Ramos (cell line): ENCODE data around the gene ADSS1.

Source experiments
- in situ Hi-C: fragments of 300-500 bp; cut with MboI; formaldehyde crosslinking; loops from one replicate; pipeline ENCODE4 v1.14.3; 2022; ENCODE audit warnings: low sequenced_read_pairs; ENCODE audit not compliant: unreplicated experiment

ADSS1 gene

GRCh38 chr14:104788161-104788818 is 64.3 kb downstream of the ADSS1 start:
- in situ Hi-C loops: no loop called here

DNA sequence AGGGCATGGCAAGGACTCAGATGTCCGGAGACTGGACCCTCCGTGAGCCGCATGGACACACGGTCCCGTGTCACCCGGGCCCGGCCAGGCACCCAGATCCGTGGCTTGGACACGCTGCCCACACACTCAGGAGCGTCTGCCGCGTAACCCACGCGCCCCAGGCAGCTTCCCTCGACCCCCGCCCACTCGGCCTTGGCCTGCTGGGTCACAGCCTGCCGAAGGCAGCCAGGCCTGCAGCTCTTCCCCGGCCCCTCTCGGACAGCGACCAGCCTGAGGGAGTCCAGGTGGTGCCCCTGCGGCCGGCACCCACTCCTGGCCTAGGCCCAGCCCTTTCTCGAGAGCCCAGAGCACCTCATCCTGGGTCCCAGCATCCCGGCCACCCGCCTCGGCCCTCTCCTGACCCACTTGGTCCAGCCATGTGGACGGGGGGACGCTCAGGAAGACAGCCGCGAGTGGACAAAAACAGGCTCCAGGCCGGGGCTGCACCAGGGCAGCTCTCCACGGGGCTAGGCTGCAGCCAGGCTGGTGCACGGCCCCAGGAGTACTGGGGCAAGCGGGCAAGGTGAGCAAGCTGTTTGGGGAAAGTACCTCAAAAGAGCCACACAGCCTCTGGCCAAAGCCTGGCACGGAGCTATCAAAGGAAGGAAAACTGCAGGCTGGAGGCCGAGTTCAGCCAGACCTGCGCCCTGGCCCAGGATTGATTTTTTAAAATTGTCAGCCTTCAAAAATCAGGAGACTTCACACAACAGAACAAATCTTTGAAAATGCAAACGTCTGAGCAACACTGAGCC is 65.0 kb downstream of the ADSS1 start:
- in situ Hi-C loops: no loop called here

GRCh38 chr14:104789752-104790743 is 66.0 kb downstream of the ADSS1 start:
- in situ Hi-C loops: no loop called here

DNA sequence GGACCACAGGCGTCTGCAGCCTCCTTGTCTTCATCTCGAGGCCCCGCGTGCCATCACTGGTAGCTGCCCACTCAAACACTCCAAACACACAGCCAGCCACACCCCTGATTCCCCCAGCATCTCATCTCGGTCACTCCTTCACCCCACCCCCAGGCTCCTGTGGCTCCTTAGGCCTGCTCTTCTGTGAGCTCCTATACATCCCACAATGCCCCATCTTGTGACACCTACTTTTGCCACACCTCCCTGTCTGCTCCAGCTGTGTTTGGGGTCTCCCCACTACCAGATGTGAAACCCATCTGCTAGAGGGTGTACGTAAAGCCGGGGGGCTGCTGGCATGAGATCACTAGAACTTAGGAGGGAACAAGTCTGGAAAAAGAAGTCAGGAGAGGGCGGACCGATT is 67.4 kb downstream of the ADSS1 start:
- in situ Hi-C loops: no loop called here

DNA sequence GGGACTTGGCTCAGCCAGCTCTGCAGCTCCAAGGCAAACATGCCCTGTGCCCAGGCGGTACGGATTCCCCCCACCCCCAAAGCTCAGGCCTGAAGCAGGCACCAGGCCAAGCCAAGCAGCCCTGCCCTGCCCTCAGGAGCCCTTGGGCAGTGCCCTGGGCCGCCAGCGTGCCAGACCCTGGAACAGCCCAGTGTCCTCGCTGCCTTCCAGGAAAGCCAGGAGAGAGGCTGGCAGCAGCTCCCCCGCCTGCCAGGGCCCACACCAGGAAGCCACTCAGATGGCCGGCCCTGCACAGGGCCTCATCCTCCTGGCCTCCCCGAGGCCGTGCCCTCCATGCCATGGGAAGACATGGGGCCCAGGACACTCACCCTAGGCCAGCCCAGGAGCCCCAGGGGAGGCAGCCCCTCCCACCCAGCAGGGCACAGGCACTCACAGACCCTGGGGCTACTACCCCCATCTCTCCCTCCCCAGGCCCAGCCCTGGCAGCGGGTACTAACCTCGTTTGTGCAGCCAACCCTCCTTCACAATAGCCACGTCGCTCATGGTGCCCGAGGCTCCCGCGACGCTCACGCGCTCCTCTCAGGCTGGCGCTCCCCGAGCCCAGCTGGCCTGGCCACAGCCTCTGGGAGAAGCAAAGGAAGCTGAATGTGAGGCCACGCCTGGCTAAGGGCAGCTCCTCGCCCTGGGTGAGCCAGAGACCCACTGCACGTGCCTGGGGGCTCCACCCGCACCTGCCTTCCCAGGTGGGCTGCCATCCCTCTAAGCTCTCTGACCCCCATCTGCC is 68.3 kb downstream of the ADSS1 start:
- in situ Hi-C loops: no loop called here

DNA sequence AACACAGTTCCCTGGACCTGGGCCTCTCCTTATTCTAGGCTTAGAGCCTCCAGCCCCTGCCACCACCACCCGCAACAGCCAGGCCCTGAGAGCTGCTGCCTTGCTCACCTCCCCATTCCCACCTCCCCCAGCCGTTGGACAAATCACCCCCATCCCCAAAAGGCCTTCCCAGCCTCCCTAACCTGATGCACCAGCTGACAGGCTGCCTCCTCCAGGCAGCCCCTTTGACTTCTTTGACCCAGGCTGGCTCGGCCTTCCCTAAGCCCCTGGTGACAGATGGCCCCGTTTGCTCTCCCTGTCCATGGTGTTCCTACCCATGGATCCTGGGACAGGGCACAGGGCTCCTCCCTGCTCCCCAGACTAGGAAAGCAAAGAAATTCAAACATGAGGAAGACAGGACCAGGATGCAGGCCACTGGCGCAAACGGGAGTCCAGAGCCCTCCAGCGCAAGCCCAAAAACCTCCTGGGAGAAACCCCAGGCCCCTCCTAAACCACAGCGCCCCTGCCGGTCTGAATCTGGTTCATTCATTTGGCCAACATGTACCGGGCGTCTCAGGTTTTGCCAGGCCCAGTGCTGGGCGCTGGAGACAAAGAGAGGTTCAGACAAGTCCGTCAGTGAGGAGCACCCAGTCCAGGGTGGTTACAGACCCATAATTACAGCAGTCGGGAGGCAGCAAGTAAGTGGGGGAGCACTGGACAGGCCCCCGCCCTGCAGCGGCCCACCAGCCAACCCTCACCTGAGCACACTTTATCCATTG is 69.1 kb downstream of the ADSS1 start:
- in situ Hi-C loops: no loop called here

- in situ Hi-C loops: no loop called here
Measured at GRCh38 chr14:104793703-104793959, 69.6 kb downstream of the ADSS1 start.

DNA sequence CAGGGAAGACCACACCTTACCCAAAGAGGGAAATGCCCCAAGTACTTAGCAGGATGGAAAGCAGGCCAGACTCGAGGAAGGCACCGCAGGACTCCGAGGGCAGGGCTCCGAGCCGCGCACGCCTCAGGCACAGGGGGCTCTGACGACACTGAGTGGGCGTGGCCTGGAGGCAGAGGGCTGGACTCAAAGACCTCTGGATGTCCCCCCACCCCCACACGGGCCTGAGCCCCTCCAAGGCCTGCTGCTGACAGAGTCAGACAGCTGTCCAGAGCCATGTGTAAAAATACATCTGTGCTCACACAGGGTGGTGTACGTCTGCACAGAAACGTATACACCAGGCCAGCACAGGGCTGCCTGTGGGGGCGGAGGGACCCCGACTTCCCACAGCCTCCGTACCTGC is 70.1 kb downstream of the ADSS1 start:
- in situ Hi-C loops: no loop called here

DNA sequence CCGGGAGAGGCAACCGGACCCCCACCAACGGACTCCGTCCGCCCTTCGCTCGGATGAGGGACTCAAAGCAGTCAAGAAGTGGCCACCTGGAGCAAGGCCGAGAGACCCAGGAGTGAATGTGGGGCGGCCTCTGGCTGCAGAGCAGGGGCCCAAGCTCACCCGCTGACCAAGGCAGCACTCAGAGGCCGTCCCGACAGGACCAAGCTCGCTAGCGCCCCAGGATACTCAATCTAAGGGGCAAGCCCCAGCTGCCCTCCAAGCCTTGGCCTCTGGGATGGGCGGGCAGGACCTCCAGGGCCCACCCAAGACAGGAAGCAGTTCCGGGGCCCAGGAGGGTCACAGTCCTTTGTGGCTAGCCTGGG is 70.6 kb downstream of the ADSS1 start:
- in situ Hi-C loops: no loop called here

- in situ Hi-C loops: no loop called here
Measured at GRCh38 chr14:104794993-104795780, 71.2 kb downstream of the ADSS1 start, which contains the start of gene AKT1. Gene AKT1, minus strand, starts transcription at chr14:104795748. Its CDS starts 3,105 bp downstream, at chr14:104792643.

DNA sequence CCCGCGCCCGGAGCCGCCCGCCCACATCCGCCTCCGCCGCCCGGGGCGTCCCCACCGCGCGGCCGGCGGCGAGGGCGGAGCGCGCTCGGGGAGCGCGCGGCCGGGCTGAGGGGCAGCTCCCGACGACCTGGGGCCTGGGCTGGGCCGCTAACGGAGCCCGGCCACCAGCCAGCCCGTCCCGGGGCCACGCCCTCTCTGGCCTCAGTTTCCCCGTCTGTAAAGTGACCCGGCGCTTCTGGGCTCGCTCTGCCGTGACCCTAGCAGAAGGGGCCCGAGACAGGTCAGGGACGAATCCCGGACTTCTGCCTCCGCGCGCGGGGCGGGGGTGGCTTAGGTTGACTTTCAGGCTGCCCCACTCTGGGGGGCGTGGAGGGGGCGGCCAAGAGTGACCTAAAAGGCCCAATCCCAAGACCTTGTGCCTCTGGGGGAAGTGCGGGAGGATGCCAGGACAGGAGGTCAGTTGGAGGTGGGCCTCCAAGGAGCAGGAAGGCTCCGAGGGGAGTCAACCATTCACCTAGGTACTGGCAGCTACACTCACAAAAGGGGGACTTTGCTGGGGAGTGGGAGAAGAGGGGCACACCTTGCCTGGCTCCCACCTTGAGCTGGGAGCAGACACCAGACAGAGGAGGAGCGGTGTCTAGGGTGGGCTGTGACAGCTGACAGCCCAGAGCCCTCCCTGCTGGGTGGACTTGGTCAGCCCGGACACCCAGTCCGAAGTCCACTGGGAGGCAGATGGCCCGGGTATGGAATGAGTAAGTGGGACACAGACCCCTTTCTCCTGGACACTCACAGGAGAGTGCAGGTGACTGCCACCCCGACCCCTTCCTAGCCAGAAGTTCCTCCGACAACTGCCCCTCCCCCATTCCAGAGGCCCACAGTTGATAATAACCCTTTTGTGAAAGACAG is 72.0 kb downstream of the ADSS1 start:
- in situ Hi-C loops: no loop called here

DNA sequence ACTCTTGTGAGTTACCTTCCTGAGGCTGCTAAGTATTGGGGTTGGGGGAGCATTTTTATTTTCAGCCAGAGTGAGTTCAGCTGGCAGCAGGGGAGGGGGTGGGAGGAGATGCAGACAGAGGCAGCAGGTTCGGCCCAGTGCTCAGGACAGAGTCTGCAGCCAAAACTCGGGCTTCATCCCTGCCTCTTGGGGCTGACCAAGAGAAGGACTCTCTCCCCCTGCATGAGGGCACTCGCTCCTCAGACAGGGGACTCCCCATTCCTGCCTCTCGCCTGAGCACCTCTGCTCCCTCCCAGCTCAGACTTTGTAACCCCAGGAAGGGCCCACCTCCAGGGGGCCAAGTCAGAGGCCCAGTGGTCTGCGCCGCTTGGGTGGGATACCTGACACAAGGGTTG is 72.7 kb downstream of the ADSS1 start:
- in situ Hi-C loops: no loop called here
